ENCODE data around the gene IFT27. TPM values are rescaled to one million over a fixed set of nuclear protein-coding genes. Genes with fewer than 3 reads are reported as not detected.

Gene IFT27
- polyA plus RNA-seq, 1 donor (not counting 4 experiments of a cell fraction or from before 2014, with no cell fraction given): 18.5 TPM

DNA sequence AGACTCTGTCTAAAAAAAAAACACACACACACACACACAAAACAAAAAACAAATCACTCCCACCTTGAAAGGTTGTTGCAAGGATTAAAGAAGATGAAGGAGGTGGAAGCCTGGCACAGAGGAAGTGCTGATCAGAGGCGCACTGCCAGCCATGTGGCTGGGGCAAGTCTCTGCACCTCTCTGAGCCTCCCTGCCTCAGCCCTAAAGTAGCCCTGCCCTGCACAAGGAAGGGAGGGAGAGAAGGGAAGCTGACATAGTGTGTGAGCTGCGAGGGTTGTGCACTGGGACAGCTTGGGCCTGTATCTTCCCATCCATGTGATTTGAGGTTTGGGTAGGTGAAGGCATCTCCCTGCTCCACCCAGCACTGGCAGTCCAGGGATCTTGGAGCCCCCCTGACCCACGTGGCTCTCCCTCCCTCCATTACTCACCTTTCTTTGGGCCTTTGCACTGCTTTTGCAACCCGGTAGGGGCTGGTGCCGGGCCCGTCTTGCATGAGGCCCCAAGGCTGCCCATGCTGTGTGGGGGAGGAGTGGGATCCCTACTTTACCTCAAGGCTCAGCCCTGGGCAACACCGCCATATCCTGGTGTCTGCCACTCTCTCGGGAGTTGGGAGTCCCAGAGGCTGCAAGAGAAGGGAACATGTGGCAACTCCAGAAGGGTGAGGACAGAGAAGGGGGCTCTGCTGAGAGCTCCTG lies 30.5 kb downstream of the IFT27 start:
- no peak overlapping the region for H3K9ac ChIP-seq (ENCODE audit: control insufficient read depth, extremely low read depth, insufficient read depth, low read length)
- FAIRE-seq (peak; percentile 82), DNase-seq (ENCODE audit: low read depth, low spot score) (no peak)
- H3K27me3 ChIP-seq (ENCODE audit: control insufficient read depth, extremely low read depth, insufficient read depth, low read length): peaks cover 5% of the 10 kb centered on the region
- no peaks in the 10 kb centered on the region for H3K9me1 ChIP-seq (ENCODE audit: control insufficient read depth, extremely low read depth, insufficient read depth, low read length)
- peak overlapping the region; percentile 25 for H3K4me2 ChIP-seq (ENCODE audit: control insufficient read depth, extremely low read depth, insufficient read depth, low read depth, low read length)
- H3K79me2 ChIP-seq (ENCODE audit: control insufficient read depth, insufficient read depth, low read length): no peaks in the 10 kb centered on the region
- dilution Hi-C loops (cut with MboI; ENCODE audit: extremely low pct_ligation_motif_present, low sequenced_read_pairs): no loop called here
- no peak overlapping the region for H3K27ac ChIP-seq (ENCODE audit: control insufficient read depth, insufficient read depth, low read length)
- H2AFZ ChIP-seq (ENCODE audit: control insufficient read depth, low read length): peak overlapping the region; percentile 86
- no peaks in the 10 kb centered on the region for H4K20me1 ChIP-seq (ENCODE audit: control insufficient read depth, extremely low read depth, insufficient read depth, low read length)
- no peaks in the 10 kb centered on the region for H3K36me3 ChIP-seq (ENCODE audit: control insufficient read depth in 2 of 2, extremely low read depth in 1 of 2, insufficient read depth in 2 of 2, low read length in 2 of 2)
- H3K9me3 ChIP-seq (ENCODE audit: control insufficient read depth, low read depth, low read length): no peaks in the 10 kb centered on the region
- no peak overlapping the region for H3K4me3 ChIP-seq (ENCODE audit: control insufficient read depth in 2 of 3, extremely low read depth in 1 of 3, insufficient read depth in 2 of 3, low read depth in 1 of 3, low read length in 3 of 3)
- H3K4me1 ChIP-seq (ENCODE audit: control insufficient read depth, extremely low read depth, insufficient read depth, low read length): peaks cover 6% of the 10 kb centered on the region
- TF ChIP-seq EZH2 (IDR thresholded peaks at IDR 0.05; ENCODE audit: low read length): no peak
- TF ChIP-seq CTCF (optimal IDR thresholded peaks at IDR 0.05 in 1 of 3, IDR thresholded peaks at IDR 0.05 in 1 of 3, conservative IDR thresholded peaks at IDR 0.05 in 1 of 3; ENCODE audit: extremely low read depth in 1 of 3, insufficient read depth in 2 of 3, low read length in 3 of 3): no peak

GRCh38 chr22:36744791-36745190 lies 31.1 kb downstream of the IFT27 start:
- H3K4me2 ChIP-seq (ENCODE audit: control insufficient read depth, extremely low read depth, insufficient read depth, low read depth, low read length): no peak overlapping the region
- no peak for TF ChIP-seq CTCF (optimal IDR thresholded peaks at IDR 0.05 in 1 of 3, IDR thresholded peaks at IDR 0.05 in 1 of 3, conservative IDR thresholded peaks at IDR 0.05 in 1 of 3; ENCODE audit: extremely low read depth in 1 of 3, insufficient read depth in 2 of 3, low read length in 3 of 3)
- no peak overlapping the region for H3K4me3 ChIP-seq (ENCODE audit: control insufficient read depth in 2 of 3, extremely low read depth in 1 of 3, insufficient read depth in 2 of 3, low read depth in 1 of 3, low read length in 3 of 3)
- no peaks in the 10 kb centered on the region for H3K36me3 ChIP-seq (ENCODE audit: control insufficient read depth in 2 of 2, extremely low read depth in 1 of 2, insufficient read depth in 2 of 2, low read length in 2 of 2)
- H2AFZ ChIP-seq (ENCODE audit: control insufficient read depth, low read length): no peak overlapping the region
- H3K9me1 ChIP-seq (ENCODE audit: control insufficient read depth, extremely low read depth, insufficient read depth, low read length): no peaks in the 10 kb centered on the region
- peaks cover 5% of the 10 kb centered on the region for H3K27me3 ChIP-seq (ENCODE audit: control insufficient read depth, extremely low read depth, insufficient read depth, low read length)
- H3K9me3 ChIP-seq (ENCODE audit: control insufficient read depth, low read depth, low read length): no peaks in the 10 kb centered on the region
- no peaks in the 10 kb centered on the region for H3K79me2 ChIP-seq (ENCODE audit: control insufficient read depth, insufficient read depth, low read length)
- H3K9ac ChIP-seq (ENCODE audit: control insufficient read depth, extremely low read depth, insufficient read depth, low read length): no peak overlapping the region
- H3K27ac ChIP-seq (ENCODE audit: control insufficient read depth, insufficient read depth, low read length): no peak overlapping the region
- DNase-seq (ENCODE audit: low read depth, low spot score) (no peak), FAIRE-seq (no peak)
- H3K4me1 ChIP-seq (ENCODE audit: control insufficient read depth, extremely low read depth, insufficient read depth, low read length): peaks cover 6% of the 10 kb centered on the region
- no peaks in the 10 kb centered on the region for H4K20me1 ChIP-seq (ENCODE audit: control insufficient read depth, extremely low read depth, insufficient read depth, low read length)
- dilution Hi-C loops (cut with MboI; ENCODE audit: extremely low pct_ligation_motif_present, low sequenced_read_pairs): no loop called here
